SK-N-SH (cell line): ENCODE measurements around the gene TROAP. TPM values are rescaled to one million over a fixed set of nuclear protein-coding genes. Genes with fewer than 3 reads are reported as not detected.

Experiments
- CTCF ChIA-PET: fragments of 300-600, 350-600 bp; formaldehyde crosslinking; extraction: SDS; loops from one replicate; lab custom pipeline; 2021; lab: Yijun Ruan, JAX
- POLR2A ChIA-PET: fragments of 350-600 bp; sonication (Branson Sonifier 250); formaldehyde crosslinking; extraction: SDS; loops from one replicate; lab custom pipeline; 2020; ENCODE audit warnings: antibody characterized with exemption, inconsistent platforms; lab: Yijun Ruan, JAX
- DNase-seq: peaks from one replicate; pipeline ENCODE4 v3.0.0; 2012
- H2AFZ ChIP-seq: fragments of 200-600 bp; sonication (generic); 2 replicates; pipeline ENCODE4 v1.8.1; 2016; ENCODE audit warnings: antibody characterized with exemption, mild to moderate bottlenecking, low read depth
- H3F3A ChIP-seq: fragments of 200-600 bp; sonication (generic); replicated peaks from 2 replicates; pipeline ENCODE3; 2016; ENCODE audit warnings: antibody characterized with exemption, mild to moderate bottlenecking; ENCODE audit not compliant: insufficient read depth
- H3K27ac ChIP-seq, 2 experiments: fragments of 200-500 bp in 1 of 2; fragments of 200-600 bp in 1 of 2; sonication (Bioruptor generic) in 1 of 2; sonication (generic), shearing (Covaris generic) in 1 of 2; 2 replicates each; pipeline versions ENCODE4 v1.5.1 to v1.6.1; 2014 to 2016; ENCODE audit warnings: low read depth in 2 of 2, inconsistent platforms in 1 of 2, low read length in 1 of 2, mild to moderate bottlenecking in 1 of 2, mixed read lengths in 1 of 2
- H3K27me3 ChIP-seq: fragments of 200-600 bp; sonication (generic), shearing (Covaris generic); 2 replicates; pipeline ENCODE4 v1.6.1; 2016; ENCODE audit warnings: mixed run types; ENCODE audit not compliant: insufficient read depth
- H3K36me3 ChIP-seq, 2 experiments: fragments of 200-500 bp in 1 of 2; fragments of 200-600 bp in 1 of 2; sonication (Bioruptor generic) in 1 of 2; sonication (generic) in 1 of 2; replicated peaks in 1 of 2; 2 replicates each; pipeline versions ENCODE3 to v1.5.1; 2014 to 2016; ENCODE audit warnings: low read length in 1 of 2, mild to moderate bottlenecking in 1 of 2; ENCODE audit not compliant: insufficient read depth in 2 of 2, control insufficient read depth in 1 of 2
- H3K4me1 ChIP-seq, 2 experiments: fragments of 200-500 bp in 1 of 2; fragments of 200-600 bp in 1 of 2; sonication (Bioruptor generic) in 1 of 2; sonication (generic), shearing (Covaris generic) in 1 of 2; 2 replicates each; pipeline versions ENCODE4 v1.5.1 to v1.6.1; 2014 to 2016; ENCODE audit warnings: low read depth in 1 of 2, low read length in 1 of 2, mixed run types in 1 of 2; ENCODE audit not compliant: insufficient read depth in 2 of 2, control insufficient read depth in 1 of 2
- H3K4me2 ChIP-seq: fragments of 200-600 bp; sonication (generic), shearing (Covaris generic); 2 replicates; pipeline ENCODE4 v1.6.1; 2017; ENCODE audit warnings: mixed run types
- H3K4me3 ChIP-seq, 2 experiments: fragments of 200-500 bp in 1 of 2; fragments of 200-600 bp in 1 of 2; sonication (Bioruptor generic) in 1 of 2; sonication (generic), shearing (Covaris generic) in 1 of 2; 2 replicates each; pipeline versions ENCODE4 v1.5.1 to v1.8.1; 2014 to 2016; ENCODE audit warnings: low read depth in 2 of 2, inconsistent platforms in 1 of 2, low read length in 1 of 2, mild to moderate bottlenecking in 1 of 2, mixed read lengths in 1 of 2, moderate library complexity in 1 of 2
- H3K79me2 ChIP-seq: fragments of 200-600 bp; sonication (generic); 2 replicates; pipeline ENCODE4 v1.8.1; 2017; ENCODE audit warnings: mild to moderate bottlenecking; ENCODE audit not compliant: insufficient read depth
- H3K9ac ChIP-seq: fragments of 200-600 bp; sonication (generic); 2 replicates; pipeline ENCODE4 v1.6.1; 2017; ENCODE audit warnings: mixed run types
- H3K9me2 ChIP-seq: fragments of 200-600 bp; sonication (generic); 2 replicates; pipeline ENCODE4 v1.6.1; 2017; ENCODE audit warnings: mixed run types
- H3K9me3 ChIP-seq: fragments of 200-600 bp; sonication (generic); 2 replicates; pipeline ENCODE4 v1.6.1; 2017; ENCODE audit warnings: mixed run types, mild to moderate bottlenecking, moderate library complexity
- H4K20me1 ChIP-seq: fragments of 200-600 bp; sonication (generic); 2 replicates; pipeline ENCODE4 v1.6.1; 2017; ENCODE audit warnings: mild to moderate bottlenecking, mixed run types; ENCODE audit not compliant: insufficient read depth
- EP300 ChIP-seq, 2 experiments: IDR thresholded peaks; 2 replicates each; pipeline versions ENCODE4 v1.4.0 to v1.6.1; 2012; ENCODE audit warnings: borderline replicate concordance in 1 of 2, low read depth in 1 of 2, low read length in 1 of 2
- EZH2phosphoT487 ChIP-seq: fragments of 200-600 bp; sonication (generic); IDR thresholded peaks from 2 replicates; pipeline ENCODE4 v1.6.1; 2017; ENCODE audit warnings: low read depth, mixed run types, mild to moderate bottlenecking, antibody characterized with exemption, moderate library complexity, borderline replicate concordance
- JUND ChIP-seq: IDR thresholded peaks from 2 replicates; pipeline ENCODE4 v1.4.0; 2012
- MEF2A ChIP-seq: IDR thresholded peaks from 2 replicates; pipeline ENCODE4 v1.4.0; 2012; ENCODE audit warnings: low read depth, borderline replicate concordance
- MXI1 ChIP-seq: IDR thresholded peaks from 2 replicates; pipeline ENCODE4 v1.6.1; 2012; ENCODE audit warnings: mild to moderate bottlenecking, low read depth, low read length, improper control_type of control experiment
- NFIC ChIP-seq: IDR thresholded peaks from 2 replicates; pipeline ENCODE4 v1.4.0; 2012; ENCODE audit warnings: borderline replicate concordance
- POLR2AphosphoS5 ChIP-seq: IDR thresholded peaks from 2 replicates; pipeline ENCODE4 v1.6.1; 2012; ENCODE audit warnings: low read depth, low read length
- RCOR1 ChIP-seq: fragments of 150-350 bp; IDR thresholded peaks from 2 replicates; pipeline ENCODE4 v1.6.1; 2017; ENCODE audit warnings: antibody characterized with exemption, low read length
- SIN3A ChIP-seq: IDR thresholded peaks from 2 replicates; pipeline ENCODE4 v1.6.1; 2012; ENCODE audit warnings: low read depth, mild to moderate bottlenecking, low read length, moderate library complexity, borderline replicate concordance
- SMC3 ChIP-seq: IDR thresholded peaks from 2 replicates; pipeline ENCODE4 v1.6.1; 2012; ENCODE audit warnings: low read depth, low read length, improper control_type of control experiment
- TAF1 ChIP-seq: IDR thresholded peaks from 2 replicates; pipeline ENCODE4 v1.6.1; 2012; ENCODE audit warnings: low read depth, mild to moderate bottlenecking, low read length, moderate library complexity, borderline replicate concordance
- WGBS: methylation state at CpG from one replicate; pipeline ENCODE4 v1.1.6; 2017; ENCODE audit warnings: low lambda C conversion rate; 5-methylcytosine and 5-hydroxymethylcytosine counted together
- polyA plus RNA-seq, 3 experiments: library from polyadenylated mRNA; depleted of rRNA; stranded (reverse); fragments of >200 nt; gene quantifications; 2 replicates each; pipeline ENCODE4 v1.2.3, GENCODE V29; 2012
- TF ChIP-seq, protein P1 (sequence below): fragments of 150-350 bp; IDR thresholded peaks from 2 replicates; pipeline ENCODE4 v1.6.1; 2016; ENCODE audit warnings: mild to moderate bottlenecking, low read depth, low read length
- TF ChIP-seq, protein P2 (sequence below): IDR thresholded peaks from 2 replicates; pipeline ENCODE4 v1.6.1; 2012; ENCODE audit warnings: mild to moderate bottlenecking, low read depth, low read length, moderate library complexity
- TF ChIP-seq, protein P3 (sequence below): IDR thresholded peaks from 2 replicates; pipeline ENCODE4 v1.4.0; 2012; ENCODE audit warnings: low read depth, borderline replicate concordance
- TF ChIP-seq, protein P4 (sequence below): fragments of 150-350 bp; IDR thresholded peaks from 2 replicates; pipeline ENCODE4 v1.6.1; 2017; ENCODE audit warnings: antibody characterized with exemption, low read length, low read depth, borderline replicate concordance

The TROAP gene
- polyA plus RNA-seq, 1 of the 3 experiments (the other 2 are of a cell fraction) = 26.2 TPM

DNA sequence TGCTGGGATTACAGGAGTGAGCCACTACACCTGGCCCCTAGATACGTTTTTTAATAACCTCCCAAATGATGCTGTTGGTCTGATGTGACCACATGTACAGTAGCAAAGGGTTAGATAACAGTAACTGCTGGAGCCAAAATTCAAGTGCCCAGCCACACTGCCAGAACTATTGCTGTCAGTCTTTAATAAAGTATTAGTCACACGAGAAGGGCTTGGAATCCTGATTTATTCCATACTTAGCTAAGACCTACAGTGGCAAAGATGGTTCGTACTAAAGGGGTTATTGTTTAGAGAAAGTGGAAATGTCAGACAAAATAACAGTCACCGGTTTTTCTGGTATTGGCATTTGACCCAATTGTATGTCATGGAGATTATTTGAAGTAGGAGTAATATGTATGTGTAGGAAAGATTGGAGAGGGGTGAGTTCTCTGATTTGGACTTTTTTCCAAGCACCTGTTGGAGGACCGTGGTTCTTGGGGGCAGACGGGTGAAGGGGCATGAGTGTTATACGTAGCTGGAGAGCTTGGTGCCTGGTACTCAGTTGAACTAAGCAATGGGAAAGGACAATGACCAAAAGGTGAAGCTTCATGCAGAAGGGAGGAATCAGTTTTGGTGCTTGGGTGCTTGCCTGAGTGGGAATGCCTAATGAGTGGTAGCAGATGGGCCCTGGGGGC lies 48.5 kb upstream of the TROAP start:
- Histone ChIP-seq H3F3A (peaks cover 6% of the 10 kb centered on the region), H3K4me1 (peaks cover 6 to 14% of the 10 kb centered on the region in 2 experiments; a peak in 2 of 4 replicates), H3K4me2 (no peak overlapping the region), H3K4me3 (no peak overlapping the region), H3K79me2 (no peaks in the 10 kb centered on the region), H3K27me3 (no peaks in the 10 kb centered on the region), H3K27ac (no peak overlapping the region), H3K9ac (no peak overlapping the region), H3K36me3 (no peaks in the 10 kb centered on the region), H3K9me3 (no peaks in the 10 kb centered on the region), H4K20me1 (no peaks in the 10 kb centered on the region), H3K9me2 (no peaks in the 10 kb centered on the region), H2AFZ (no peak overlapping the region)
- POLR2A ChIA-PET = no interaction called here
- TF ChIP-seq, protein P1, sequence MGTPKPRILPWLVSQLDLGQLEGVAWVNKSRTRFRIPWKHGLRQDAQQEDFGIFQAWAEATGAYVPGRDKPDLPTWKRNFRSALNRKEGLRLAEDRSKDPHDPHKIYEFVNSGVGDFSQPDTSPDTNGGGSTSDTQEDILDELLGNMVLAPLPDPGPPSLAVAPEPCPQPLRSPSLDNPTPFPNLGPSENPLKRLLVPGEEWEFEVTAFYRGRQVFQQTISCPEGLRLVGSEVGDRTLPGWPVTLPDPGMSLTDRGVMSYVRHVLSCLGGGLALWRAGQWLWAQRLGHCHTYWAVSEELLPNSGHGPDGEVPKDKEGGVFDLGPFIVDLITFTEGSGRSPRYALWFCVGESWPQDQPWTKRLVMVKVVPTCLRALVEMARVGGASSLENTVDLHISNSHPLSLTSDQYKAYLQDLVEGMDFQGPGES = no peak
- TF ChIP-seq, protein P2, sequence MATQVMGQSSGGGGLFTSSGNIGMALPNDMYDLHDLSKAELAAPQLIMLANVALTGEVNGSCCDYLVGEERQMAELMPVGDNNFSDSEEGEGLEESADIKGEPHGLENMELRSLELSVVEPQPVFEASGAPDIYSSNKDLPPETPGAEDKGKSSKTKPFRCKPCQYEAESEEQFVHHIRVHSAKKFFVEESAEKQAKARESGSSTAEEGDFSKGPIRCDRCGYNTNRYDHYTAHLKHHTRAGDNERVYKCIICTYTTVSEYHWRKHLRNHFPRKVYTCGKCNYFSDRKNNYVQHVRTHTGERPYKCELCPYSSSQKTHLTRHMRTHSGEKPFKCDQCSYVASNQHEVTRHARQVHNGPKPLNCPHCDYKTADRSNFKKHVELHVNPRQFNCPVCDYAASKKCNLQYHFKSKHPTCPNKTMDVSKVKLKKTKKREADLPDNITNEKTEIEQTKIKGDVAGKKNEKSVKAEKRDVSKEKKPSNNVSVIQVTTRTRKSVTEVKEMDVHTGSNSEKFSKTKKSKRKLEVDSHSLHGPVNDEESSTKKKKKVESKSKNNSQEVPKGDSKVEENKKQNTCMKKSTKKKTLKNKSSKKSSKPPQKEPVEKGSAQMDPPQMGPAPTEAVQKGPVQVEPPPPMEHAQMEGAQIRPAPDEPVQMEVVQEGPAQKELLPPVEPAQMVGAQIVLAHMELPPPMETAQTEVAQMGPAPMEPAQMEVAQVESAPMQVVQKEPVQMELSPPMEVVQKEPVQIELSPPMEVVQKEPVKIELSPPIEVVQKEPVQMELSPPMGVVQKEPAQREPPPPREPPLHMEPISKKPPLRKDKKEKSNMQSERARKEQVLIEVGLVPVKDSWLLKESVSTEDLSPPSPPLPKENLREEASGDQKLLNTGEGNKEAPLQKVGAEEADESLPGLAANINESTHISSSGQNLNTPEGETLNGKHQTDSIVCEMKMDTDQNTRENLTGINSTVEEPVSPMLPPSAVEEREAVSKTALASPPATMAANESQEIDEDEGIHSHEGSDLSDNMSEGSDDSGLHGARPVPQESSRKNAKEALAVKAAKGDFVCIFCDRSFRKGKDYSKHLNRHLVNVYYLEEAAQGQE = no peak
- no peak for TF ChIP-seq NFIC
- TF ChIP-seq, protein P3, sequence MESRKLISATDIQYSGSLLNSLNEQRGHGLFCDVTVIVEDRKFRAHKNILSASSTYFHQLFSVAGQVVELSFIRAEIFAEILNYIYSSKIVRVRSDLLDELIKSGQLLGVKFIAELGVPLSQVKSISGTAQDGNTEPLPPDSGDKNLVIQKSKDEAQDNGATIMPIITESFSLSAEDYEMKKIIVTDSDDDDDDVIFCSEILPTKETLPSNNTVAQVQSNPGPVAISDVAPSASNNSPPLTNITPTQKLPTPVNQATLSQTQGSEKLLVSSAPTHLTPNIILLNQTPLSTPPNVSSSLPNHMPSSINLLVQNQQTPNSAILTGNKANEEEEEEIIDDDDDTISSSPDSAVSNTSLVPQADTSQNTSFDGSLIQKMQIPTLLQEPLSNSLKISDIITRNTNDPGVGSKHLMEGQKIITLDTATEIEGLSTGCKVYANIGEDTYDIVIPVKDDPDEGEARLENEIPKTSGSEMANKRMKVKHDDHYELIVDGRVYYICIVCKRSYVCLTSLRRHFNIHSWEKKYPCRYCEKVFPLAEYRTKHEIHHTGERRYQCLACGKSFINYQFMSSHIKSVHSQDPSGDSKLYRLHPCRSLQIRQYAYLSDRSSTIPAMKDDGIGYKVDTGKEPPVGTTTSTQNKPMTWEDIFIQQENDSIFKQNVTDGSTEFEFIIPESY = no peak
- TF ChIP-seq MEF2A = no peak
- no peak for TF ChIP-seq TAF1
- TF ChIP-seq MXI1 = no peak
- no peak for TF ChIP-seq SIN3A
- TF ChIP-seq JUND = no peak
- TF ChIP-seq EZH2phosphoT487 = no peak
- TF ChIP-seq EP300 (IDR thresholded peaks at IDR 0.05; ENCODE audit: borderline replicate concordance in 1 of 2, low read depth in 1 of 2, low read length in 1 of 2) = no peak
- TF ChIP-seq RCOR1 = no peak
- no peak for TF ChIP-seq POLR2AphosphoS5
- TF ChIP-seq, protein P4, sequence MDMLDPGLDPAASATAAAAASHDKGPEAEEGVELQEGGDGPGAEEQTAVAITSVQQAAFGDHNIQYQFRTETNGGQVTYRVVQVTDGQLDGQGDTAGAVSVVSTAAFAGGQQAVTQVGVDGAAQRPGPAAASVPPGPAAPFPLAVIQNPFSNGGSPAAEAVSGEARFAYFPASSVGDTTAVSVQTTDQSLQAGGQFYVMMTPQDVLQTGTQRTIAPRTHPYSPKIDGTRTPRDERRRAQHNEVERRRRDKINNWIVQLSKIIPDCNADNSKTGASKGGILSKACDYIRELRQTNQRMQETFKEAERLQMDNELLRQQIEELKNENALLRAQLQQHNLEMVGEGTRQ = no peak
- TF ChIP-seq SMC3 = no peak
- no peak for DNase-seq
- 69% methylated on average over 7 of the region's 7 CpGs for WGBS
- CTCF ChIA-PET = interaction anchor here (0.6 to 3.7 kb wide), 5 partner anchors 13 to 73 kb away, joined by 3 to 22 read pairs (median 4); partner anchors contain the start of gene DNAJC22
